K562 (cell line): ENCODE results near the gene COBLL1. TPM values are rescaled to one million over a fixed set of nuclear protein-coding genes. Genes with fewer than 3 reads are reported as not detected.
"Not testable (repeated sequence)": the region's sequence is repeated elsewhere in the genome, so short reads cannot be mapped to it uniquely, and the experiment has no call there.

Source experiments
- ATAC-seq: fragments of 200-7000 bp; cut with Tn5 transposase; 3 replicates; pipeline ENCODE4 v1.9.1; 2020; ENCODE audit warnings: moderate library complexity
- BruUV-seq: library from RNA; stranded (reverse); fragments of 400-500 nt; replicated peaks from 2 replicates; lab custom pipeline; 2021; lab: Mats Ljungman, UMichigan
- CTCF ChIA-PET: fragments of 300-600 bp; formaldehyde crosslinking; extraction: SDS; loops from one replicate; lab custom pipeline; 2021; ENCODE audit warnings: low intra/inter-chr PET ratio; lab: Yijun Ruan, JAX
- POLR2A ChIA-PET: fragments of 300-600, 350-650 bp; sonication (Branson Sonifier 250); formaldehyde crosslinking; extraction: SDS; loops from one replicate; lab custom pipeline; 2021; ENCODE audit warnings: antibody characterized with exemption, inconsistent platforms; lab: Yijun Ruan, JAX
- DNase-seq, 4 experiments: peaks; one replicate each; pipeline versions ENCODE4 v3.0.0 to v3.0.0-alpha.2; 2011 to 2018; ENCODE audit warnings: low spot score in 3 of 4, mixed read lengths in 3 of 4; ENCODE audit errors: extremely low read depth in 1 of 4
- FAIRE-seq: peaks from 2 replicates; lab custom pipeline; 2011; peaks lifted over from hg19 to GRCh38; lab: Jason Lieb, UNC
- H2AFZ ChIP-seq: 2 replicates; pipeline ENCODE4 v1.6.0; 2011; ENCODE audit warnings: low read depth, low read length, control low read depth, inconsistent platforms
- H3K27ac ChIP-seq: fragments of 200-600 bp; 3 replicates; pipeline ENCODE4 v1.8.0; 2011; ENCODE audit warnings: low read depth, mild to moderate bottlenecking, control low read depth, inconsistent platforms, low read length, moderate library complexity, mixed read lengths; ENCODE audit errors: extremely low read depth
- H3K27me3 ChIP-seq, 2 experiments: fragments of 300-600 bp in 1 of 2; 2 replicates in 1 of 2; 3 replicates in 1 of 2; pipeline versions ENCODE4 v1.6.0 to v1.8.0; 2011; ENCODE audit warnings: inconsistent platforms in 2 of 2, low read length in 2 of 2, mild to moderate bottlenecking in 1 of 2, mixed read lengths in 1 of 2, moderate library complexity in 1 of 2; ENCODE audit not compliant: control insufficient read depth in 2 of 2, insufficient read depth in 2 of 2
- H3K36me3 ChIP-seq: fragments of 300-600 bp; 3 replicates; pipeline ENCODE4 v1.8.0; 2011; ENCODE audit warnings: mild to moderate bottlenecking, low read length, inconsistent platforms; ENCODE audit not compliant: control insufficient read depth, insufficient read depth
- H3K4me1 ChIP-seq, 2 experiments: fragments of 200-600 bp in 1 of 2; replicated peaks in 1 of 2; 2 replicates in 1 of 2; 3 replicates in 1 of 2; pipeline versions ENCODE4 v1.5.1 to v1.8.0; 2011; ENCODE audit warnings: inconsistent platforms in 2 of 2, low read length in 2 of 2, mild to moderate bottlenecking in 1 of 2, mixed read lengths in 1 of 2, moderate library complexity in 1 of 2; ENCODE audit not compliant: control insufficient read depth in 2 of 2, insufficient read depth in 2 of 2
- H3K4me2 ChIP-seq: 2 replicates; pipeline ENCODE4 v1.6.1; 2011; ENCODE audit warnings: low read length, control low read depth, inconsistent platforms, mixed read lengths; ENCODE audit not compliant: insufficient read depth
- H3K4me3 ChIP-seq: fragments of 200-600 bp; sonication (generic), shearing (Covaris generic); 2 replicates; pipeline ENCODE4 v1.5.1; 2016; ENCODE audit warnings: control low read depth, inconsistent platforms
- H3K79me2 ChIP-seq: fragments of 200-600 bp; 3 replicates; pipeline ENCODE4 v1.8.0; 2011; ENCODE audit warnings: low read length, inconsistent platforms; ENCODE audit not compliant: control insufficient read depth, insufficient read depth
- H3K9ac ChIP-seq, 2 experiments: 2 replicates each; pipeline versions ENCODE4 v1.6.0 to v1.6.1; 2011; ENCODE audit warnings: low read depth in 2 of 2, low read length in 2 of 2, control low read depth in 1 of 2, inconsistent platforms in 1 of 2, mild to moderate bottlenecking in 1 of 2, mixed read lengths in 1 of 2; ENCODE audit not compliant: insufficient read depth in 1 of 2
- H3K9me1 ChIP-seq: one replicate; pipeline ENCODE4 v1.6.0; 2011; ENCODE audit warnings: inconsistent platforms, mild to moderate bottlenecking, low read length, moderate library complexity; ENCODE audit not compliant: control insufficient read depth, insufficient read depth
- H3K9me3 ChIP-seq: replicated peaks from 2 replicates; pipeline ENCODE4 v1.5.1; 2011; ENCODE audit warnings: low read depth, low read length, inconsistent platforms; ENCODE audit not compliant: control insufficient read depth, insufficient read depth
- H4K20me1 ChIP-seq: replicated peaks from 2 replicates; pipeline ENCODE4 v1.6.1; 2011; ENCODE audit warnings: low read length, inconsistent platforms, mixed read lengths; ENCODE audit not compliant: control insufficient read depth, insufficient read depth
- BRD9 ChIP-seq: fragments of 450-650 bp; IDR thresholded peaks from 2 replicates; pipeline ENCODE4 v1.6.1; 2018; ENCODE audit warnings: low read depth; ENCODE audit not compliant: partially characterized antibody
- ELF1 ChIP-seq: fragments of 200-800 bp; sonication (Bioruptor generic); IDR thresholded peaks from 2 replicates; pipeline ENCODE4 v1.6.1; 2016; ENCODE audit warnings: missing genetic modification characterization, missing compliant biosample characterization
- EP300 ChIP-seq: IDR thresholded peaks from 2 replicates; pipeline ENCODE4 v1.6.1; 2012; ENCODE audit warnings: low read length, improper control_type of control experiment
- EP400 ChIP-seq: fragments of 450-650 bp; IDR thresholded peaks from 2 replicates; pipeline ENCODE4 v1.6.1; 2017; ENCODE audit warnings: antibody characterized with exemption, mild to moderate bottlenecking, moderate library complexity
- HOXB6 ChIP-seq: fragments of 250-450 bp; sonication (Bioruptor Pico); IDR thresholded peaks from 2 replicates; pipeline ENCODE4 v1.5.1; 2022; ENCODE audit warnings: mild to moderate bottlenecking, borderline replicate concordance
- MNT ChIP-seq, 2 experiments: fragments of 450-650 bp; conservative IDR thresholded peaks; 2 replicates each; pipeline ENCODE4 v1.6.1; 2017; ENCODE audit warnings: mild to moderate bottlenecking in 2 of 2, moderate library complexity in 2 of 2
- NUFIP1 ChIP-seq: fragments of 450-650 bp; IDR thresholded peaks from 2 replicates; pipeline ENCODE4 v1.6.1; 2018; ENCODE audit not compliant: partially characterized antibody
- PCBP2 ChIP-seq: fragments of 200-400 bp; formaldehyde crosslinking; IDR thresholded peaks from 2 replicates; pipeline ENCODE4 v1.6.1; 2018; ENCODE audit warnings: low read length, low read depth, mild to moderate bottlenecking, moderate library complexity; ENCODE audit not compliant: poor library complexity, severe bottlenecking
- ZNF253 ChIP-seq: fragments of 250-450 bp; sonication (Bioruptor Pico); conservative IDR thresholded peaks from 2 replicates; pipeline ENCODE4 v1.6.1; 2021; ENCODE audit warnings: mild to moderate bottlenecking
- ZNF592 ChIP-seq: fragments of 450-650 bp; IDR thresholded peaks from 2 replicates; pipeline ENCODE4 v1.6.1; 2017; ENCODE audit warnings: antibody characterized with exemption, mild to moderate bottlenecking
- WGBS: fragments of 100-300 bp; shearing (Covaris generic); methylation state at CpG from one replicate; pipeline ENCODE4 v1.1.6; 2016; ENCODE audit warnings: low coverage, mixed read lengths; ENCODE audit not compliant: insufficient coverage; ENCODE audit errors: missing lambda C conversion rate; 5-methylcytosine and 5-hydroxymethylcytosine counted together
- in situ Hi-C: fragments of 300-500 bp; cut with MboI; formaldehyde crosslinking; loops from 4 replicates; pipeline ENCODE4 v1.15.0; 2018; ENCODE audit warnings: inconsistent platforms, mixed read lengths
- intact Hi-C: fragments of 100-400 bp; cut with micrococcal nuclease; formaldehyde crosslinking; loops from 2 replicates; pipeline ENCODE4 v1.14.2; 2022
- polyA plus RNA-seq, 8 experiments: library from polyadenylated mRNA; depleted of rRNA in 4 of 8; stranded (reverse) in 5 of 8; unstranded in 3 of 8; fragments of >200 nt; fragmentation: Nextera tagmentation in 2 of 8; fragmentation: Illumina TruSeq in 1 of 8; extraction: Ambion mirVana in 2 of 8; extraction: Trizol in 1 of 8; gene quantifications; 2 replicates each; pipeline versions ENCODE4 v1.2.1 to v1.2.3, GENCODE V29; 2011 to 2014; ENCODE audit warnings: inconsistent platforms in 1 of 8, missing spikeins in 1 of 8
- total RNA-seq, 7 experiments: library from RNA; depleted of rRNA in 6 of 7; stranded (reverse); fragments of >200 nt in 6 of 7; fragmentation: Illumina TruSeq in 2 of 7; extraction: Trizol in 2 of 7; gene quantifications; 2 replicates each; pipeline versions ENCODE4 v1.2.1 to v1.2.3, GENCODE V29; 2011 to 2021; ENCODE audit warnings: low replicate concordance in 1 of 7

The COBLL1 gene
- total and polyA plus RNA-seq, 9 of the 15 experiments (the other 6 are each of a cell fraction or from before 2014, with no cell fraction given) = 0.07 to 1.6 (median 0.71) TPM

GRCh38 chr2:164761737-164762460 is 79.7 kb downstream of the COBLL1 start (continued):
- TF ChIP-seq MNT (conservative IDR thresholded peaks at IDR 0.05) (no peak), EP300 (no peak), HOXB6 (CRISPR knock-in tag) (no peak), NUFIP1 (no peak), PCBP2 (no peak), EP400 (no peak), ZNF592 (no peak), ZNF253 (no peak), BRD9 (no peak), ELF1 (no peak)

GRCh38 chr2:164761201-164761600 is 80.4 kb downstream of the COBLL1 start:
- H3K9me1 ChIP-seq, intact Hi-C loops, H4K20me1 ChIP-seq, DNase-seq, BruUV-seq, H3K9ac ChIP-seq, POLR2A ChIA-PET, FAIRE-seq, H3K36me3 ChIP-seq, in situ Hi-C loops, CTCF ChIA-PET, H3K4me2 ChIP-seq, H3K4me1 ChIP-seq, H3K27ac ChIP-seq, H3K27me3 ChIP-seq, ATAC-seq, H3K9me3 ChIP-seq, H2AFZ ChIP-seq, H3K79me2 ChIP-seq, H3K4me3 ChIP-seq: not testable (repeated sequence)
- WGBS = 4% methylated on average over 9 of the region's 9 CpGs
